Activated CD4-positive, CD25-positive, alpha-beta regulatory T cell treated with anti-CD3 and anti-CD28 coated beads, Interleukin-2, amount 50 U/mL, for 24 hours (primary cell): Measurements from ENCODE around the gene RTTN.
"Not testable (repeated sequence)": the region's sequence is repeated elsewhere in the genome, so short reads cannot be mapped to it uniquely, and the experiment has no call there.

Source experiments
- ATAC-seq, 2 donors: fragments of 150-1000 bp; cut with Tn5 transposase; one replicate each; pipeline ENCODE4 v1.10.0; 2021; ENCODE audit warnings: mild to moderate bottlenecking in 1 of 2, moderate library complexity in 1 of 2

RTTN gene

GRCh38 chr18:70021043-70021442, 184.4 kb downstream of the RTTN start:
- ATAC-seq: no peak

DNA sequence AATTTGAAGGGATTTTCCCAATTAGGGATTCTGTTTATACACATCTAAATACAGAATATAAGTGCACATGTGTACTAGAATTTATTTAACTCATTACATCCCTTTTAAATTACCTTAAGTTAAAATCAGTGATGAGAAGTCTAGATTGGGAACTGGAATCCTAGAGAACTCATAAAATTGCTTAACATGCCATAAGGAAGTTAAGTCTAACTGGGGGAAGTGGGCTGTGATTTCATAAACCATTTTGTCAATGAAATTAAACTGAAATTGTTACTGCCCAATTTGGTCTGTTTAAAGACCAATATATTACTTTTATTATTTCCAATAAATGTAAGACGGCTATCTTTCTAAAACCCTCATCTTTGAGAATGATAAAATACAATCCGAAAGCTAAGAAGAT, 185.5 kb downstream of the RTTN start:
- ATAC-seq: no peak

DNA sequence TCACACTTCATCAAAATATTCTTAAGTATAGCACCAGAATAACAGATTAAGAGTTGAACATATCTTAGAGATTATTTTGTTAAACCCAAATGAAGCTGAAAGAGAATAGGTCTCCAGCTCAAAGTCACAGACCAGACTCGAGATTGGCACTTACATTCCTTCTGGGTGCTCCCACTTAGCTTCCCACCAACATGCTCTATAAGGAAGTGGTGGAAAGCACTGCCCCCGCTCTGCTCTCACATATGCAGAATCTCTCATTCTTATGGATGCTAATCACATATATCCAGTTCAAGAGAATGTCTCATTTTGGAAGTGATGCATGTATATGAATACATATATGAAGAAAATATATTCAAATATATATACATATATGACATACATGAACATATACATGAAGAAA, 186.4 kb downstream of the RTTN start:
- no peak for ATAC-seq

DNA sequence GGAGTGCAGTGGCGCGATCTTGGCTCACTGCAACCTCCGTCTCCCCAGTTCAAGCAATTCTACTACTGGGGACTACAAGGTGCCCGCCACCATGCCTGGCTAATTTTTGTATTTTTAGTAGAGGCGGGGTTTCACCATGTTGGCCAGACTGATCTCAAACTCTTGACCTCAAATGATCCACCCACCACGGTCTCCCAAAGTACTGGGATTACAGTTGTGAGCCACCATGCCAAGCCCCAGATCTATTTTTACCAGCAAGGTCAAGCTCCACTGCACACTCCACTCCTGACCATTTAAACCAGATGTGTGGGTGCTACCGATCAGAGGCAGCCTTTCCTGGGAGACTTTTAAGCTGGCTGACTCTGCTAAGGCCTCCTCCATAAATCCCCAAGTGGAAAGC, 190.4 kb downstream of the RTTN start:
- ATAC-seq: no peak

DNA sequence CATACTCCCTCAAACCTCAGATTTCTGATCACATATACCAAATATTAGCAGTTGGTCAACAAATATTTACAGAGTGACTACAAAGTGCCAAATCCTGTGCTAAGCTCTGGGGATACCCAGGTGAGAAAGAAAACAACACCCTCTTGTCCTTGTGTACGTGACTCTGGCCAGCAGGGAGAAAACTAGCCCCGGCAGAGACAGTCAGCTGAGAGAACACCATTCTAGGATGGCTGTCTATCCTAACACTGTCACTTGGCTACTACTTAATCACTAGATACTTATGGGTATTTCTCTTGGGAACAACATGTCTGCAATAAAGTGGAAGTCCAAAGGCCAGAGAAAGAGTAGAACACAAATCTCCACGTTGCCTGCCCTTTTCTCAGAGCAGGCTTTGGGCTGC, 199.9 kb downstream of the RTTN start:
- no peak for ATAC-seq

DNA sequence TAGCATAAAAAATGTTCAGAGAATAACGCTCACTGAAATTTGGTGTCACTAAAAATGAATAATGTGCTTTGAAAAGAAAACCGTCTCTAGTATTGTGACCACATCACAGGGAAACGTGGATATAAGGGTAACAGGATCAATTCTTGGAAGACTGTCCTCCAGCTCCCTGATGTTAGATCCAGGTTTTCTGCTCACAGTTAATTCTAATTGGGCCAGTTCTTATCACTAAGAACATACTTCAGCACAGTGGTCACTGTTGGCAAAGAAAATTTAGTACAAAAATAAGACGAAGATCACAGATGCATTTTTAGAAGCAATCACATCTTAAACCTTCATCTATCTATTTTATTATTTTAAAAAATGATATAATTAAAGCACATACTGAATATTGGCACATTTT, 200.8 kb downstream of the RTTN start:
- no peak for ATAC-seq

- ATAC-seq: no peak
Measured at GRCh38 chr18:69999656-70000055, 205.8 kb downstream of the RTTN start.

GRCh38 chr18:69998523-69998987, 206.9 kb downstream of the RTTN start:
- ATAC-seq: no peak

DNA sequence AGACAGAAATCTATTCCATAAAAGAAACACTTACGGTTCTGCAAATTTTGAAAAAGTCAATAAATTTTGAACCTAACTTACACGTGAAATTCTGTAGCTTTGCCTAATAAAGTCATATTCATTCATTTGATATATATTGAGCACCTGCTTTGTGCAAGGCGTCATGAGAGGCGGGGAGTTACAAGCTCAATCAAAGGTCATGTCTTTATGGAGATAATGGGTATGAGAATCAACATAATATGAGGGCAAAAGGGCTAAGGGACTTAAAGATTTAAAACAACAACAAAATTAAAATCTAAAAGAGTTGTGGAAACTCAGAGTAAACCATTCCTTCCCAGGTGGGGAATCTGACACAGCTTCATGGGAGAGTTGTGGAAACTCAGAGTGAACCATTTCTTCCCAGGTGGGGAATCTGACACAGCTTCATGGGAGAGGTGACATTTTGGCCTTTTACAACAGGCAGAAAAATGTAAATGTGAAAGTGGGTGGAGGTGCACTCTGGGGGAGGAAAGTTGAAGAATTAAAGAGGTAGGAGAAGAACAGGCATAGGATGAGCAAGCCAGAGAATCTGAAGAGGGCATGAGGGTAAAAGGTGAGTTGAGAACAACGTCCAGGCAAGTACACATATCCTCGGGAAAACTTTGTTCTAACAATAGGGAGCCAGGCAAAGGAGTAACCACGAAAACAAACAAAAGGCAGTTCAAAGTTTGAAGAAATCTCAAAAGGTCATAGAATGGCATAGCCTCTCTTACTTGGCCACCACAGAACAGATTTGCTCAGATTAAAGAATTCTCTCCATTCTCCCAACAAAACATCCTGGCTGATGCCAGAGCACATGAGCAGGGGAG, 208.3 kb downstream of the RTTN start:
- ATAC-seq: no peak

DNA sequence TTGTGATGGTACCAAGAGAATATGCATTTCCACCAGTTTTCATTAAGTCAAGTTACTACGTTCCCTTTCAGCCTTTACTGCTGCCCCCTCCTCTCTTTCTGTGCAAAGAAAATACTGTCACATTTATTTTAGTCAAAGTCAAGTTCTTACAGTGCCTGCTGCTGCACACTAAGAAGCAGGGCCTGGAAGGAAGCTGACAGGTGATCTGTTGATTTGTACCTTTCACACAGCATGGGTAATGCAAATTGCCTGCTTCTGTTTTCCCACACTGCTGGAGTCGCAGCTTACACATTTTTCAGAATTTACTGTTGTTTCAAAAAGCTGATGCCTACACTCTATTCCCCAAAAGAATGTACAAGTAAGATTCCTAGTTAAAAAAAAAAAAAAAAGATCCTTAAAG, 209.1 kb downstream of the RTTN start:
- ATAC-seq: no peak

DNA sequence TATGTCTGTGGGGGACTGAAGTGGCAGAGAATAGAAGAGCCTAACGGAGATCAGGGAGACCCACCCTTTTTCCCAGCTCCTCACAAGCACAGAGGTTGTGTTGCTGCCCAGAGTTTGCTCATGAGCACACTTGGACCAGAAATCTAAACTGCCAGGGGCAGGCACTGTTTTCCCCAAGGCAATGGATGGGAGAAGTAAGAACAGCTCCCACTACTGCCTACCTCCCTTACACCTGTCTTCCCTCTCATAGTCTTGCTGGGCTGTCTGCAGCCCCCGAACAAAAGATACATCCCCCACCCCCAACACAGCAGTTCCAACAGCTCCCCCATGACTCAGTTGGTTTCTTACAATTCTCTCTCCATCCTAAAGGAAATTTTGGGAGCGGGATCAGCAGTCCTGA, 209.7 kb downstream of the RTTN start:
- ATAC-seq: no peak

GRCh38 chr18:69992776-69993175, 212.7 kb downstream of the RTTN start:
- no peak for ATAC-seq

DNA sequence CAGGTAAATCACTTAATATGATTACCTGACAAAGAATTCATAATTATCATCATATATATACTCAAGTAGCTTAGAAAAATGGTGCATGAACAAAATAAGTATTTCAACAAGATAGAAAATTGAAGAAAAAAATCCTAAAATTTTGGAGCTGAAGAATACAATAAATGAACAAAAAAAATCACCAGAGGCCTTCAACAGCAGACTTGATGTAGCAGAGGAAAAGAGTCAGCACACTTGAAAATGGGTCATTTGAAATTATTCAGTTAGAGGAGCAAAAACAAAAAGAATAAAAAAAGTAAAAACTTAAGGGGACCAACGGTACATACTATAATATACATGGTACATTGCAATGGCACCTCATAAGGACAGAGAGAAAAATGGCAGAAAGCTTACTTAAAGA, 217.6 kb downstream of the RTTN start:
- no peak for ATAC-seq

- ATAC-seq: no peak
Measured at GRCh38 chr18:69985239-69985638, 220.2 kb downstream of the RTTN start.

GRCh38 chr18:69982417-69982816, 223.1 kb downstream of the RTTN start:
- no peak for ATAC-seq

GRCh38 chr18:69981948-69982347, 223.5 kb downstream of the RTTN start:
- ATAC-seq: peak; percentile 77

GRCh38 chr18:69980982-69981804, 224.3 kb downstream of the RTTN start:
- peak; percentile 30 to 33 for ATAC-seq

DNA sequence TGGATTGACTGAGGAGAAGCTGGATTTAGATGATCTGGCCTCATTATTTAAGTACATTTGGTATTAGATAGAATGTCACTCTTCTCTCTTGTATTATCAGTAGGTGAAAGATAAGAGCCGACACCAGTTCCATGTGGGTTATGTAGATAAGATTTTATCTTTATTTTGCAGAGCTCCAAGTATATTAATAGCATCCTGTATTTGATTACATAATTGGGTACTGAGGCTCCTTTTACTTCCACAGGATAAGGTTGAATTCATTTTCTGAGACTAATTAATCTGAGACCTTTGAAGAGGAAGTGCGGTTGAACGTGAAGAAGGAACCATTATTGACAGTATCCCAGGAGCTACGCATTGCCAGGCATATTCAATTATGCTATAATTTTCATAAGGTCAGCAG, 225.0 kb downstream of the RTTN start:
- ATAC-seq: no peak

DNA sequence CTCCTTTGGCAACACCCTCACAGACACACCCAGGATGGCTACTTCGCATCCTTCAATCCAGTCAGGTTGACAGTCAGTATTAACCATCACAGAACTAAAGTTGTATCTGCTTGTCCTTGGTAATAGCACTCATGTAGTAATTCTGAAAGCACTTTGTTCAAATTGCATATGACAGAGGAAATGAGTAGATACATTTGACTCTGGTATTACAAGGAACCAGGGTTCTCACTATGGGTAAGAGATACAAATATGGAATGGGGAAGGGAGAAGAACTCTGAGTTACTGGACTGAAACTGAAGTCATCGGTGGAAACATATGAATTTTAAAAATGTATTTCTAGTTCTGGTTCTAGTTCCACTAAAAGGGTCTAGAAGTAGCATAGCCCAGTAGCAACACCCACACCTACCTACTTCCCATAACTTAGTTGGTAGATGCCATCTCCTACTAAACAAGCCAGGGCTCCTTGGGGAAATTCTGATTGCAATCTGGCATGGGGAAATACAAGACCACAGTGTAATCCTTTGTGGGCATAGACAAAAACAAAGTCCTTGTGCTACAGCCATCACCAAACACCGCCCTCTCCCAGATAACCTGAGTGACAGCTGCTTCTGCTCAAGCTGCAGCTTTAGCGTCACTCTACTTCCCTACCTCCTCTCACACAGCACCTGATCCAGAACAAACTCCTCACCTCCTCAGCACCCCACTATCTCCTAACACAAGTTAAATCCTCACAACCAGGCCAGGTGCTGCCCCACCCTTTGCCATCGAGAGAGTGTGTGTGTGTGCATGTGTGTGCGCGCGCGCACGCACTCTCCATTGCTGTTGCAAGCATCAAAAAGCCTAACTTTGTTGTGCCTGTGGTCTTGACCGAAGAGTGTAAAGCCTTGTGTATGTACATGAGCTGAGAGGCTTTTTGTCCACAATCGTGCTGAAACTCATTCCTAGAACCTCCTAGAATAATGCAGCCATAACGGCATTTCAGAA, 226.5 kb downstream of the RTTN start:
- peak; percentile 57 to 62 for ATAC-seq

DNA sequence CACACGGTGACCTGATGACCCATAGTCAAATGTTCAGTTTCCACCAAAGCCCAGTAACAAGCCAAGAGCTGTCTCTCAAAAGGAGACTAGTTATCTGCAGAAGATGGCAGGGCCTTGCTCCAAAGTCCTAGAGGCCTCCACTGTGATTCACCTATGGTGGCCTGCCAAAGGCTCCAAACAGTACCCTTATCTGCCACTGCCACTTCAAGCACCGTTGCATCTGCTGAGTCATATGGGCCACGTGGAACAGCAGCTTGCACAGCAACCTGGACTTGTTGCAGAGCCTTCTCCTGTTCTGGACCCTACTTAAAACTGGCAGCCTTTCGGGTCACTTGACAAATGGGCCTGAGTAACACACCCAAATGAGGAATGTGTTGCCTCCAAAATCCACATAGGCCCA, 230.2 kb downstream of the RTTN start:
- not testable (repeated sequence) for ATAC-seq

- no peak for ATAC-seq
Measured at GRCh38 chr18:69974365-69974764, 231.1 kb downstream of the RTTN start.

- ATAC-seq: no peak
Measured at GRCh38 chr18:69969491-69969890, 236.0 kb downstream of the RTTN start.

DNA sequence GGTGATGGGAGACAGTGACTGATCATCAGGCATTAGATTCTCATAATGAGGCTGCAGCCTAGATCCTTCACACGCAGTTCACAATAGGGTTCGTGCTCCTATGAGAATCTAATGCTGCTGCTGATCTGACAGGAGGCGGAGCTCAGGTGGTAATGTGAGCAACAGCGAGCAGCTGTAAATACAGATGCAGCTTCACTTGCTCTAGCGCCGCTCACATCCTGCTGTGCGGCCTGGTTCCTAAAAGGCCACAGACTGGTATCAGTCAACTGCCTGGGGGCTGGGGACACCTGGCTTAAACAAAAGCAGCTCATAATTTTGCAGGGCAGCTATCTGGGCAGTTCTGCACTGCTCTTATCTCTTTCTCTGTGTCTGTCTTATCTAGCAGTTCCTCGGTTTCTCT, 237.4 kb downstream of the RTTN start:
- peak; percentile 63 for ATAC-seq
